Activated B cell treated with CpG ODN at 0.5 μM for 24 hours (primary cell): Measurements from ENCODE around the gene C11orf21. TPM values are rescaled to one million over a fixed set of nuclear protein-coding genes. Genes with fewer than 3 reads are reported as not detected.
A peak's percentile ranks its signal among the peaks of the same experiment; 100 is the strongest.

Source experiments
- ATAC-seq: fragments of 200-7000 bp; cut with Tn5 transposase; one replicate; pipeline ENCODE4 v1.10.0; 2021; ENCODE audit warnings: low read depth, mild to moderate bottlenecking, moderate library complexity
- CTCF ChIA-PET: fragments of 350-600 bp; sonication (Branson Sonifier 250); formaldehyde crosslinking; loops from one replicate; lab custom pipeline; 2021; ENCODE audit warnings: antibody characterized with exemption; lab: Charles Lee
- POLR2A ChIA-PET: fragments of 350-600 bp; sonication (Branson Sonifier 250); formaldehyde crosslinking; loops from one replicate; lab custom pipeline; 2021; ENCODE audit warnings: antibody characterized with exemption; lab: Charles Lee
- DNase-seq: peaks from one replicate; pipeline ENCODE4 v3.0.0; 2022
- H3K27ac Mint-ChIP-seq: one replicate; pipeline ENCODE4 v1.8.0; 2020; ENCODE audit warnings: mixed read lengths
- H3K27me3 Mint-ChIP-seq: one replicate; pipeline ENCODE4 v1.8.0; 2021; ENCODE audit warnings: mixed read lengths
- H3K36me3 Mint-ChIP-seq: one replicate; pipeline ENCODE4 v1.8.0; 2021; ENCODE audit warnings: low read depth, mixed read lengths
- H3K4me1 Mint-ChIP-seq: one replicate; pipeline ENCODE4 v1.8.0; 2021; ENCODE audit warnings: mixed read lengths
- H3K4me3 Mint-ChIP-seq: one replicate; pipeline ENCODE4 v1.8.0; 2020; ENCODE audit warnings: mild to moderate bottlenecking, mixed read lengths
- H3K9me3 Mint-ChIP-seq: one replicate; pipeline ENCODE4 v1.8.0; 2020; ENCODE audit warnings: mixed read lengths
- CTCF ChIP-seq: fragments of 200-600 bp; IDR thresholded peaks from one replicate; pipeline ENCODE4 v1.8.0; 2022; ENCODE audit warnings: antibody characterized with exemption, mild to moderate bottlenecking
- intact Hi-C: fragments of 100-400 bp; cut with micrococcal nuclease; formaldehyde crosslinking; loops from one replicate; pipeline ENCODE4 v1.15.1; 2024
- total RNA-seq: library from RNA; stranded (reverse); gene quantifications from 2 replicates; pipeline ENCODE4 v1.2.3, GENCODE V29; 2022

The C11orf21 gene
- total RNA-seq, 1 donor from 2014 or later, result 8.8 TPM

DNA sequence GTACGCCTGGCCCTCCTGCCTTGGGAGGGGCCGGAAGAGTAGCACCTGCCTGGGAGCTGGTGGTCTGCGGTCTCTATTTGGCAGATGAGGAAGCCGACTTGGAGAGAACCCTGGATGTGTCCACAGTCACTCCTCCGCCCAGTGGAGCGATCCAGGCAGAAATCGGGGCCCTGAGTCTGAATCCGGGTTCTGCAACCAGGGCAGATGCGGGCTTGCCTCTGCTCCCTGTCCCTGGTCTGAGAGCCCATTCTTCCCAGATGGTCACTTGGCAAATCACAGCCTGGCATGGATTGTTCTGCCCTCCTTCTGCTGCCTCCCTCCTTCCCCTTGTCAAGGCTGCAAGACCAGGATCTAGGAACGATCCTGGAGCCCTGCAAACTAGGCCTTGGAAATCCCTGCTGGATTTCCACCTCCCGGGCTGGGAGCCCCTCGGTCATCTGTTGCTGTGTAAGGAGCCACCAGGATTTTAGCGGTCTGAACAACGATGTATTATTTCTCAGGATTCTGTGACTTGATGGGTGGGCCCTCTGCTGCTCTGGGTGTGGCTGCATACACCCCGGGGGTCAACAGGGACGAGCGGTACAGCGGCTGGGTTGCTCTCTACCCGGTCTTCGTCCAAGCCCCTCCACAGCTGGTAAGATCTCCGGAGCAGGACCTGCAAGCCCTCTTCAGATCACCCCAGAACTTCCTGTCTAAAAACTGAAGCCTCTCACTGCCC lies 29.3 kb downstream of the C11orf21 start:
- no peak for TF ChIP-seq CTCF
- POLR2A ChIA-PET, result no interaction called here

DNA sequence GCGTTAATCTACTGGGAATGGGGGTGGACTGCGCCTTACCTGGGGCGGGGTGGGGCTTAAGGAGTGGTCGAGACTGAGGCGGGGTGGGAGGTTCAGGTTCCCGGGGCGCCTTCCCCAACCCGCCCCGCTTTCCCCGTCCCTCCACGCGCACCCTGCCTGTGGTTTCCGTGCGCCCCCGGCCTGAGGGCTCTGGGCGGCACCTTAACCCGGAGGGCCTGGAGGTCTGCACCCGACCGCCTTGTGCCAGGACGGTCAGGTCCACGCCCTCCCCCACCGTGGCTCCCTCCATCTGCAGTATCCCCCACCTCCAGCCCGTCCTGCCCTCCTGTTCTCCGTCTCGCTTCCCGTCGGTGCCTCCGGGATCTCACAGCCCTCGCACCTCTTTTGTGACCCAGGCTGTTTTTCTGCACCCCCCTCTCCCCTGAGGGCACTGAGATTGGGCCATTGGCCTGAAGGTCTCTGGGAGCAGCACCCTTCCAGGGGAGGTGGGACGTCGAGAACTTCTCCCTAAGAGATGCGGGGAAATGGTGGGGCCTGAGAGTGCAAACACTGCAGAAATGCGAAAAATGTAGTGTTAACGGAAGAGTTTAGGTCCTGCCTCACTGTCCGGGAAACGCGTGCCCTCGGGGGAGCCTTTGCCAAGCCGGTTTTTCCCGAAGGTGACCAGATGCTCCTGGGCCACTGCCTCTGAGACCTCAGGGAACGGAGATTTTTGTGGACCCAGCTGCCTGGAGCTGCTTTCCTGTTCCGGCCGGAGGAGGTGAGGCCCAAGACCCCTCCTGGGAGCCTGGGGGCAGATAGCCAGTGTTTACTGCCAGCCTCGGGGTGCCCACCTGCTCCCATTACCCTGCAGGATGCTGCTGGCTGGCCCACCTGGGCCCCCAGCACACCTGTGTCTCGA lies 30.1 kb downstream of the C11orf21 start:
- Mint-ChIP-seq H3K36me3 (no peaks in the 10 kb centered on the region), H3K27ac (peak overlapping the region; percentile 5), H3K9me3 (no peaks in the 10 kb centered on the region), H3K27me3 (peaks cover 6% of the 10 kb centered on the region), H3K4me1 (peaks cover 26% of the 10 kb centered on the region), H3K4me3 (peak overlapping the region; percentile 39)
- ATAC-seq (no peak), DNase-seq (peak; percentile 14)
- ChIA-PET POLR2A (interaction anchor here (0.9 kb wide), 1 partner anchor 28 kb away, joined by 4 read pairs; no protein-coding TSS in a partner anchor), CTCF (no interaction called here)
- intact Hi-C loops, result no loop called here
- TF ChIP-seq CTCF, result no peak

More for the DNA sequence above, 29.3 kb downstream of the C11orf21 start:
- CTCF ChIA-PET, result no interaction called here
- intact Hi-C loops, result no loop called here
- Mint-ChIP-seq H3K4me3 (no peak overlapping the region), H3K9me3 (no peaks in the 10 kb centered on the region), H3K27me3 (peaks cover 9% of the 10 kb centered on the region), H3K36me3 (no peaks in the 10 kb centered on the region), H3K27ac (no peak overlapping the region), H3K4me1 (peaks cover 19% of the 10 kb centered on the region)
- DNase-seq, result no peak
- ATAC-seq, result no peak

GRCh38 chr11:2271077-2271326 lies 30.7 kb downstream of the C11orf21 start:
- CTCF ChIA-PET, result no interaction called here
- Mint-ChIP-seq H3K4me3 (no peak overlapping the region), H3K4me1 (peaks cover 32% of the 10 kb centered on the region), H3K36me3 (no peaks in the 10 kb centered on the region), H3K27ac (no peak overlapping the region), H3K9me3 (no peaks in the 10 kb centered on the region), H3K27me3 (peaks cover 6% of the 10 kb centered on the region)
- ATAC-seq (peak; percentile 47), DNase-seq (peak; percentile 43)
- no peak for TF ChIP-seq CTCF
- intact Hi-C loops, result no loop called here
- POLR2A ChIA-PET, result interaction anchor here (0.9 kb wide), 1 partner anchor 28 kb away, joined by 4 read pairs; no protein-coding TSS in a partner anchor

GRCh38 chr11:2270322-2271076 lies 31.2 kb downstream of the C11orf21 start, which contains the start of gene ASCL2:
TSS of gene ASCL2 (minus strand) at chr11:2270588. CDS start at chr11:2270332, 256 bp downstream.
- DNase-seq (no peak), ATAC-seq (no peak)
- H3K4me1 Mint-ChIP-seq, result peaks cover 37% of the 10 kb centered on the region
- H3K27me3 Mint-ChIP-seq, result peaks cover 6% of the 10 kb centered on the region
- ChIA-PET CTCF (interaction anchor here (1.0 to 1.3 kb wide), 3 partner anchors 35 to 150 kb away, joined by 4 to 7 read pairs (median 5); no protein-coding TSS in a partner anchor), POLR2A (interaction anchor here (0.9 to 1.4 kb wide), 5 partner anchors 29 to 130 kb away, joined by 3 to 16 read pairs (median 4); partner anchors contain the start of genes C11orf21, CD81, TSPAN32 and TSSC4)
- intact Hi-C loops, result loop anchor here (1.0 kb wide), 1 partner anchor 73 kb away; no protein-coding TSS in a partner anchor
- H3K9me3 Mint-ChIP-seq, result no peaks in the 10 kb centered on the region
- no peaks in the 10 kb centered on the region for H3K36me3 Mint-ChIP-seq
- peak within 1 kb of the TSS; percentile 70 for H3K4me3 Mint-ChIP-seq
- peak within 1 kb of the TSS; percentile 74 for H3K27ac Mint-ChIP-seq
- TF ChIP-seq CTCF, result no peak
